Measurements from ENCODE around the gene WSCD2.

GRCh38 chr12:108252523-108252922 is 123.4 kb downstream of the WSCD2 start:
- TF ChIP-seq TAF1 (IDR thresholded peaks at IDR 0.05; ENCODE audit: borderline replicate concordance, low read depth, low read length) (no peak), CTCF (IDR thresholded peaks at IDR 0.05) (no peak), GABPA (IDR thresholded peaks at IDR 0.05; ENCODE audit: low read depth) (no peak), RFX5 (IDR thresholded peaks at IDR 0.05; ENCODE audit: low read length) (no peak), POLR2AphosphoS5 (IDR thresholded peaks at IDR 0.05; ENCODE audit: low read depth, low read length) (no peak), IRF3 (IDR thresholded peaks at IDR 0.05; ENCODE audit: low read depth, low read length) (no peak), SIN3A (IDR thresholded peaks at IDR 0.05; ENCODE audit: borderline replicate concordance, low read depth, low read length) (no peak), EP300 (IDR thresholded peaks at IDR 0.05; ENCODE audit: borderline replicate concordance in 1 of 2, low read depth in 1 of 2, low read length in 1 of 2) (no peak), TEAD4 (IDR thresholded peaks at IDR 0.05; ENCODE audit: borderline replicate concordance, insufficient read depth) (no peak), REST (IDR thresholded peaks at IDR 0.05; ENCODE audit: low read depth, low read length) (no peak), FOSL2 (IDR thresholded peaks at IDR 0.05; ENCODE audit: borderline replicate concordance, low read depth) (no peak), CHD2 (IDR thresholded peaks at IDR 0.05; ENCODE audit: low read length, partially characterized antibody) (no peak), GATA2 (CRISPR knock-in tag; IDR thresholded peaks at IDR 0.05) (no peak), MAX (IDR thresholded peaks at IDR 0.05; ENCODE audit: low read depth) (no peak)

All from SK-N-SH (cell line).